IMR-90 (cell line): Measurements from ENCODE around the gene NCSTN.

Source experiments
- BHLHE40 ChIP-seq: fragments of 150-350 bp; IDR thresholded peaks from 2 replicates; pipeline ENCODE4 v1.6.1; 2016; ENCODE audit warnings: mild to moderate bottlenecking, low read depth, low read length
- CHD1 ChIP-seq: IDR thresholded peaks from 2 replicates; pipeline ENCODE4 v1.6.1; 2012; ENCODE audit warnings: low read depth, low read length, improper control_type of control experiment
- FOS ChIP-seq: fragments of 150-350 bp; IDR thresholded peaks from 2 replicates; pipeline ENCODE4 v1.6.1; 2016; ENCODE audit warnings: low read depth, low read length
- MXI1 ChIP-seq: IDR thresholded peaks from 2 replicates; pipeline ENCODE4 v1.6.1; 2012; ENCODE audit warnings: low read depth, mild to moderate bottlenecking, low read length, moderate library complexity, borderline replicate concordance
- NFE2L2 ChIP-seq: fragments of 150-350 bp; IDR thresholded peaks from 2 replicates; pipeline ENCODE4 v1.6.1; 2016; ENCODE audit warnings: low read depth, mild to moderate bottlenecking, low read length
- POLR2A ChIP-seq: IDR thresholded peaks from 2 replicates; pipeline ENCODE4 v1.6.1; 2012; ENCODE audit warnings: mild to moderate bottlenecking, low read depth, low read length
- RAD21 ChIP-seq: IDR thresholded peaks from 2 replicates; pipeline ENCODE4 v1.6.1; 2012; ENCODE audit warnings: low read length, improper control_type of control experiment
- RCOR1 ChIP-seq: IDR thresholded peaks from 2 replicates; pipeline ENCODE4 v1.6.1; 2012; ENCODE audit warnings: mild to moderate bottlenecking, low read length, improper control_type of control experiment; ENCODE audit not compliant: insufficient replicate concordance
- RFX5 ChIP-seq: IDR thresholded peaks from 2 replicates; pipeline ENCODE4 v1.8.0; 2012; ENCODE audit warnings: low read depth, mild to moderate bottlenecking, low read length, moderate library complexity
- SMC3 ChIP-seq: fragments of 150-350 bp; IDR thresholded peaks from 2 replicates; pipeline ENCODE4 v1.6.1; 2016; ENCODE audit warnings: low read depth, mild to moderate bottlenecking, antibody characterized with exemption, low read length, moderate library complexity
- TF ChIP-seq, protein P1 (sequence below): conservative IDR thresholded peaks from 2 replicates; pipeline ENCODE4 v1.5.1; 2012; ENCODE audit warnings: mild to moderate bottlenecking, low read depth, low read length, improper control_type of control experiment
- TF ChIP-seq, protein P2 (sequence below): fragments of 150-350 bp; IDR thresholded peaks from 2 replicates; pipeline ENCODE4 v1.6.1; 2017; ENCODE audit warnings: mild to moderate bottlenecking, antibody characterized with exemption, low read length, low read depth

DNA sequence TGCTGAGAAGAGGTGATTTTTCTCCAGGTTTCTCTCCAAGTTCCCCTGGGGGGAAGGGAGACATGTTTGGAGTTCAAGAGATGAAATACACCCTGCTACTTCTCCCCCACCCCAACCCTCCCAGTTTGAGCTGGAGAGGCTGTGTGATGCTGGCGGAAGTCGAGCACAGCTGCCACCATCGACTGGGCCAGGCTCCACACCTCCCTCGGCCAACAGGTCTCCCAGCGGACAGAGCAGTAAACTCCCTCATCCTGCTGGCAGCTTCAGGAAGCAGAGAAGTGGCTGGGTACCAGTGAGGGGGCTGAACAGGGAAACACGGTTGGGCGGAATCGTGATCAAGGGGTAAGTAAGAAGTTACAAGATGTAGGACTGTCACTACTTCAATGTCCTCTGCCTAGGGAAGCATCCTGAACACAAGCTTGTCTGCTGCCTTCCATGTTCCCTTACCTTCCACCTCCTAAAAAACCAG lies 17.1 kb downstream of the NCSTN start:
- TF ChIP-seq POLR2A (no peak), NFE2L2 (no peak), RFX5 (no peak), MXI1 (no peak), CHD1 (no peak), RAD21 (no peak), SMC3 (no peak), BHLHE40 (no peak), FOS (no peak), RCOR1 (no peak)
- TF ChIP-seq, protein P1, sequence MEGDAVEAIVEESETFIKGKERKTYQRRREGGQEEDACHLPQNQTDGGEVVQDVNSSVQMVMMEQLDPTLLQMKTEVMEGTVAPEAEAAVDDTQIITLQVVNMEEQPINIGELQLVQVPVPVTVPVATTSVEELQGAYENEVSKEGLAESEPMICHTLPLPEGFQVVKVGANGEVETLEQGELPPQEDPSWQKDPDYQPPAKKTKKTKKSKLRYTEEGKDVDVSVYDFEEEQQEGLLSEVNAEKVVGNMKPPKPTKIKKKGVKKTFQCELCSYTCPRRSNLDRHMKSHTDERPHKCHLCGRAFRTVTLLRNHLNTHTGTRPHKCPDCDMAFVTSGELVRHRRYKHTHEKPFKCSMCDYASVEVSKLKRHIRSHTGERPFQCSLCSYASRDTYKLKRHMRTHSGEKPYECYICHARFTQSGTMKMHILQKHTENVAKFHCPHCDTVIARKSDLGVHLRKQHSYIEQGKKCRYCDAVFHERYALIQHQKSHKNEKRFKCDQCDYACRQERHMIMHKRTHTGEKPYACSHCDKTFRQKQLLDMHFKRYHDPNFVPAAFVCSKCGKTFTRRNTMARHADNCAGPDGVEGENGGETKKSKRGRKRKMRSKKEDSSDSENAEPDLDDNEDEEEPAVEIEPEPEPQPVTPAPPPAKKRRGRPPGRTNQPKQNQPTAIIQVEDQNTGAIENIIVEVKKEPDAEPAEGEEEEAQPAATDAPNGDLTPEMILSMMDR: no peak
- TF ChIP-seq, protein P2, sequence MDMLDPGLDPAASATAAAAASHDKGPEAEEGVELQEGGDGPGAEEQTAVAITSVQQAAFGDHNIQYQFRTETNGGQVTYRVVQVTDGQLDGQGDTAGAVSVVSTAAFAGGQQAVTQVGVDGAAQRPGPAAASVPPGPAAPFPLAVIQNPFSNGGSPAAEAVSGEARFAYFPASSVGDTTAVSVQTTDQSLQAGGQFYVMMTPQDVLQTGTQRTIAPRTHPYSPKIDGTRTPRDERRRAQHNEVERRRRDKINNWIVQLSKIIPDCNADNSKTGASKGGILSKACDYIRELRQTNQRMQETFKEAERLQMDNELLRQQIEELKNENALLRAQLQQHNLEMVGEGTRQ: no peak
